ENCODE data around the gene RFT1.

The RFT1 gene, protein sequence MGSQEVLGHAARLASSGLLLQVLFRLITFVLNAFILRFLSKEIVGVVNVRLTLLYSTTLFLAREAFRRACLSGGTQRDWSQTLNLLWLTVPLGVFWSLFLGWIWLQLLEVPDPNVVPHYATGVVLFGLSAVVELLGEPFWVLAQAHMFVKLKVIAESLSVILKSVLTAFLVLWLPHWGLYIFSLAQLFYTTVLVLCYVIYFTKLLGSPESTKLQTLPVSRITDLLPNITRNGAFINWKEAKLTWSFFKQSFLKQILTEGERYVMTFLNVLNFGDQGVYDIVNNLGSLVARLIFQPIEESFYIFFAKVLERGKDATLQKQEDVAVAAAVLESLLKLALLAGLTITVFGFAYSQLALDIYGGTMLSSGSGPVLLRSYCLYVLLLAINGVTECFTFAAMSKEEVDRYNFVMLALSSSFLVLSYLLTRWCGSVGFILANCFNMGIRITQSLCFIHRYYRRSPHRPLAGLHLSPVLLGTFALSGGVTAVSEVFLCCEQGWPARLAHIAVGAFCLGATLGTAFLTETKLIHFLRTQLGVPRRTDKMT

DNA sequence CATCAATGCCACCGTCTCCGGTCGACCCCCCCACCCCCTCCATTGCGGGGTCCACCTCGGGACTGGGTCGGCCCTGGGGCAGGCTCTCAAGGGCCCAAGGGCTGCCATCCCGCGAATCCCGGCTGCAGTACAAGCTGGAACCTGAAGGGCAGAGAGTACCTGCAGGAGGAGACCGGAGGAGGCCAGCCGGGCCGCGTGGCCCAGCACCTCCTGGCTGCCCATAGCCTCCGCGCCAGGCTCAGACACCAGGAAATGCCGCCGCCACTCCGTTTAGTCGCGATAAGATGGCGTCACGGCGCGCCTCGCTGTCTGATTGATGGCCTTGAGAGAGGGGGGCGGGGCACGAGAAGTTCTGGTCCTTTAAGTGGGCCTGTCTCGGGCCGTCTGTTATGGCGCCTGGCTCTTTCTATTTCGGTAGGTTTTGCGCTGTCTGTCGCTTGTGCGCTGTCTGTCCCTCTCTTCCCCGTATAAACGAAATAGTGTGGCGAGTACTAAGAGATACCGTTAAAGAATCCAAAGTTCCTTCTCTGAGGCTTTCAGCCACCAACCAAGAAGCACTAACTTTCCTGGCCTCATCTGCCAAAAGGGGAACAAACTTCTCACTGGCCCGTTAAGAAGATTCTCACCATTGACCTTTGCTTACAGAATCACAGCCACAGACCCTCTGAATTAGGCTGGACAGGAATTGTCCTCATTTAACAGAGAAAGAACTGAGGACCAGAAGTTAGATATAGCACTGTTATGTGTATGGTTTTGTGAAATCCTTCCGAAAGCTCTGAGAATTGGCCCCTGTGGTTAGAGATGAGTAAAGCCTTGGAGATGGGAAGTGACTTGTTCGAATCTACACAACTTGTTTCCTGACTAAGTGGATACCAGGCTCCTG lies at the start of gene RFT1:
Gene RFT1, minus strand, starts transcription at position 257 of the 883 bp plus-strand sequence. Its CDS starts 35 bp downstream, at position 222.
- peaks cover 23% of the 10 kb centered on the region for H3K4me1 Mint-ChIP-seq
- peaks cover 22% of the 10 kb centered on the region for H3K27me3 Mint-ChIP-seq (ENCODE audit: low read depth, poor library complexity)
- peak within 1 kb of the TSS; percentile 91 for H3K27ac Mint-ChIP-seq
- DNase-seq: peak; percentile 98
- H3K9me3 Mint-ChIP-seq: no peaks in the 10 kb centered on the region
- H3K4me3 Mint-ChIP-seq: peak within 1 kb of the TSS; percentile 89
- peak; percentile 21 for TF ChIP-seq CTCF (IDR thresholded peaks at IDR 0.05)
- peaks cover 5% of the 10 kb centered on the region for H3K36me3 Mint-ChIP-seq (ENCODE audit: low read depth)

DNA sequence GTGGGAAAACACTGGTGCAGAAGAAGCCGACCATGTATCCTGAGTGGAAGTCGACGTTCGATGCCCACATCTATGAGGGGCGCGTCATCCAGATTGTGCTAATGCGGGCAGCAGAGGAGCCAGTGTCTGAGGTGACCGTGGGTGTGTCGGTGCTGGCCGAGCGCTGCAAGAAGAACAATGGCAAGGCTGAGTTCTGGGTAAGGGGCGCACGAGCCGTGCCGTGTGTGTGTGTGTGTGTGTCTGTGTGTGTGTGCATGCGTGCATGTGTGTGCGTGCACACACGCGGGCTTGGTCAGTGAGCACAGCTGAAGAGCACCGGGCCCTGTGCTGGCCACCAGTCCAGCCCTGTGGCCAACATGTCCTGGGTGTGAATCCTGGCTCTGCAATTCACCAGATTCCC lies 49.3 kb upstream of the RFT1 start:
- no peak for DNase-seq
- no peak for TF ChIP-seq CTCF (IDR thresholded peaks at IDR 0.05)
- H3K36me3 Mint-ChIP-seq (ENCODE audit: low read depth): peaks cover 29% of the 10 kb centered on the region
- H3K4me1 Mint-ChIP-seq: peaks cover 7% of the 10 kb centered on the region
- H3K27me3 Mint-ChIP-seq (ENCODE audit: low read depth, poor library complexity): no peaks in the 10 kb centered on the region
- no peak overlapping the region for H3K4me3 Mint-ChIP-seq
- H3K27ac Mint-ChIP-seq: peak overlapping the region; percentile 39
- no peaks in the 10 kb centered on the region for H3K9me3 Mint-ChIP-seq

DNA sequence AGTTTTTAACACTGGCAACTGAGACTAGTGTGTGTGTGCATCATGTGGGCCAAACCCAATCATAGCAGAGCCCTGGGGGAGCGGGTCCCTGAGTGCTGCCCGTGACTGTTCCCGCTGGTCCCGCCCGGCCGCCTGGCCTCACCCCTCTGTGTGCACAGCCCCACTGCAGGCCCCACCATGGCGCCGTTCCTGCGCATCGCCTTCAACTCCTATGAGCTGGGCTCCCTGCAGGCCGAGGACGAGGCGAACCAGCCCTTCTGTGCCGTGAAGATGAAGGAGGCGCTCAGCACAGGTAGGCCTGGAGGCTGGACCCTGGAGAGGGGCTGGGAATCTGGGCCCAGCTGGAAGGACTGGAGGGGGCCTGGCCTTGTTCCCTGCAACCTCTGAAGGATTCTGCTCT lies 48.0 kb upstream of the RFT1 start:
- DNase-seq: no peak
- Mint-ChIP-seq H3K27ac (no peak overlapping the region), H3K27me3 (ENCODE audit: low read depth, poor library complexity) (no peaks in the 10 kb centered on the region), H3K36me3 (ENCODE audit: low read depth) (peaks cover 29% of the 10 kb centered on the region), H3K4me3 (no peak overlapping the region), H3K4me1 (peaks cover 13% of the 10 kb centered on the region), H3K9me3 (no peaks in the 10 kb centered on the region)
- TF ChIP-seq CTCF (IDR thresholded peaks at IDR 0.05): no peak

DNA sequence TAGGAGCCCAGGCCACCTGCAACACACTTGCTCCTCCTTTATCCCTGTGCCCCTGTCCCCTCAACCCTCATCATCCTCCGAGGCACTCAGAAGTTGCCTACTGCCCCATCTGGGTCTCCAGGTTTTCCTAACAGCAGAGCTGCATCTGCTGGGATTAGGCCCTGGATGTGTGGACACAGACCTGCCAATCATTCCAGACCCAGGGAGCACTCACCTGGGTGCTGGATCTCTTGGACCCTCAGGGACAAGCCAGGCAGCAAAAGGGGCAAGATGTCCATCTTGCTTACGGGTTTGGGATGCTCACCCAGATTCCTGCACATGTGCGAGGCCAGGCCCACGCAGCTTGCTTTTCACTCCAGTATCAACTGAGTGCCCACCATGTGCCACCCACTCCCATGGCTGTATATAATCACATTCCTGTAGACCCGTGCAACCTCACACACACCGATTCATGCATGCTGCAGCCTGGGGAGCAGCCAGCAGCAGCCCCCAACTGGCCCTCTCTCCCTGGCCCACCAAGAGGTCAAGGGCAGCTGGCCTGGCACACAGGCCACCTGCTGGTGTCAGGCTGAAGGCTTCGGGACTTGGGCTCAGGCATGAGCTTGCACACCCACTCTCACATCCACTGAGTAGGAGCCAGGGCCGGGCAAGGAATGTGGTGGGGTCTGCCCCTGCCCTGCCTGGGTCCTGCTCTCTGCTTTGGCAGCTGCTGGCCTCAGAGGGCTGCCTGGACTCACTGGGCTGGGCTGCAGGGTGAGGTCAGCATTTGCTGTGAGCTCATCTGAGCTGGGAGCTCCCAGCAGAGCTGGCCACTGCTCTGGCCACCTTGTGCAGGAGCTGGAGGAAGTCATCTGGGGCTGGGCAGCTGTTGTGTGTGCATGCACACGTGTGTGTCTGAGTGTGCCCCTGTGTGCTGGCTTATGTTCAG lies 45.6 kb upstream of the RFT1 start:
- H3K9me3 Mint-ChIP-seq: no peaks in the 10 kb centered on the region
- TF ChIP-seq CTCF (IDR thresholded peaks at IDR 0.05): no peak
- H3K27ac Mint-ChIP-seq: peak overlapping the region; percentile 36
- H3K36me3 Mint-ChIP-seq (ENCODE audit: low read depth): peaks cover 20% of the 10 kb centered on the region
- H3K4me3 Mint-ChIP-seq: no peak overlapping the region
- no peaks in the 10 kb centered on the region for H3K27me3 Mint-ChIP-seq (ENCODE audit: low read depth, poor library complexity)
- H3K4me1 Mint-ChIP-seq: peaks cover 35% of the 10 kb centered on the region
- no peak for DNase-seq

All from nephron progenitor cell (in vitro differentiated cells).